GM12864 (cell line): ENCODE measurements around the gene MS4A6E.

ENCODE experiments used
- DNase-seq: peaks from one replicate; pipeline ENCODE4 v3.0.0-alpha.2; 2011; ENCODE audit warnings: low read depth
- H3K4me3 ChIP-seq: 2 replicates; pipeline ENCODE4 v1.5.1; 2011; ENCODE audit warnings: mild to moderate bottlenecking, low read depth, low read length, control low read depth
- CTCF ChIP-seq: IDR thresholded peaks from 2 replicates; pipeline ENCODE4 v1.5.1; 2011; ENCODE audit warnings: low read depth, mild to moderate bottlenecking, moderate library complexity, low read length, control low read depth, inconsistent platforms; ENCODE audit errors: missing control alignments

MS4A6E gene

GRCh38 chr11:60347084-60347797 is 20.2 kb downstream of the MS4A6E start:
- no peak for DNase-seq
- no peak for TF ChIP-seq CTCF
- no peak overlapping the region for H3K4me3 ChIP-seq

- peak; percentile 57 for TF ChIP-seq CTCF
- H3K4me3 ChIP-seq: no peak overlapping the region
- DNase-seq: no peak
These were observed 21.1 kb downstream of the MS4A6E start for GRCh38 chr11:60348116-60348515.

- no peak for DNase-seq
- H3K4me3 ChIP-seq: no peak overlapping the region
- no peak for TF ChIP-seq CTCF
These were observed 22.9 kb downstream of the MS4A6E start for GRCh38 chr11:60349990-60350389.

DNA sequence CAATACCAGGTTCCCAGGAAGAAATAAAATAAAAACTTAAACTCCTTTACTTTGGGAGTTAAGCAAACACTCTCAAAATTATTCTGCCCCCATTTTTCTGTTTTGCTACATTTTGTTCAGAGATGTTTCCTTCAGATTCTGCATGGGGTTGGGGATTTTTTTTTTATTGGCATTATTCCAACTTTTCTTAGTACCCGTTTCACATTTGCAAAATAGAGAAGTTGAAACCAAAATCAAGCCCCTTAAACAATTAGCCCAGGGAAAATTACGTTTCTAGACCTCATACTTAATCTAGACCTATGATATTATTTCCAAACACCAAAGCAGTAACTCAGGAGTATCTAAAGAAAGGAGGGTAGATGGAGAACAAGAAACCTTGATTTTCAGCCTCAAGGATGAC is 30.7 kb downstream of the MS4A6E start:
- DNase-seq: no peak
- no peak overlapping the region for H3K4me3 ChIP-seq
- no peak for TF ChIP-seq CTCF

DNA sequence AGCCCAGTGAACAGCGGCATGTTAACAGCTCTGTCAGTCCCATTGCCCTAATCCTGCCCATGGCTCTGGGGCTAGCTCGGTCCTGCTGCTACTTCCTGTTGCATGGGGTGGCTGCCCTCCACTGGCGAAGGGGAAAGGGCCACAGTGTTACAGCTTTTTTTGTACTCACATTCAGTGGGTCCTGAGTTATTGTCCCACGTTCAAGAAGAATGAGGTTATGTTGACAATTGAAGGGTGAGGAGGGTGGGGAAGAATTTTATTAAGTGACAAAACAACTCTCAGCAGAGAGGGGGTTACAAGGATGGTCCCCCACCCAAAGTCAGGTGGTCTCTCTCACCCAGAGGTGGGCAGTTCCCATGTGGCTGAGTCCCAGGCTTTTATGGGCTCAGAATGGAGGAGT is 33.6 kb downstream of the MS4A6E start:
- no peak for DNase-seq
- TF ChIP-seq CTCF: no peak
- H3K4me3 ChIP-seq: no peak overlapping the region

DNA sequence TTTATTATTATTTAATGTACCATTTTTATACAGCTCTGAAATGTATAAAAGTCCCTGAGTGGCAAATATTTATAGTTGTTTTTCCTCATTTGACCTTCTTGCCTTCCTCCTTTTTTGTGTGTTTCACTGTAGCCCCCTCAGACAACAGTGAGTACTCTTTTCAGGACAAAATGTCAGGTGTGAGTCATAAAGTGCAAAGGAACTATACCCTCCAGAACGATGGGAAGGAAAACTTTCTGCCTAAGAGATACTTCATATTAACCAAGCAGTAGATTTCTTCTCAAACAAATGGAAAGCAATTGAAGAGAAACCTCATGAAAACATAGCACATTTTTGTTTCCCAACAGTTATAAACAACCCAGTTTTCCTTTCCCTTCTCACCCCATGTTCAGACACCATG is 35.2 kb downstream of the MS4A6E start:
- DNase-seq: no peak
- no peak for TF ChIP-seq CTCF
- no peak overlapping the region for H3K4me3 ChIP-seq
